Panc1 (cell line): ENCODE data around the gene SLC16A12. TPM values are rescaled to one million over a fixed set of nuclear protein-coding genes. Genes with fewer than 3 reads are reported as not detected.

Experiments used
- ATAC-seq: fragments of 200-7000 bp; cut with Tn5 transposase; 2 replicates; pipeline ENCODE4 v1.9.1; 2020; ENCODE audit warnings: mild to moderate bottlenecking, moderate library complexity
- BruUV-seq: library from RNA; stranded (reverse); fragments of 400-500 nt; replicated peaks from 2 replicates; lab custom pipeline; 2021; lab: Mats Ljungman, UMichigan
- CTCF ChIA-PET: fragments of 300-600 bp; sonication (Branson Sonifier 250); formaldehyde crosslinking; loops from one replicate; lab custom pipeline; 2022; ENCODE audit warnings: antibody characterized with exemption; lab: Charles Lee
- POLR2A ChIA-PET: fragments of 300-600 bp; sonication (Branson Sonifier 250); formaldehyde crosslinking; loops from one replicate; lab custom pipeline; 2022; ENCODE audit warnings: antibody characterized with exemption; lab: Charles Lee
- DNase-seq: peaks from one replicate; pipeline ENCODE4 v3.0.0-alpha.2; 2010; ENCODE audit warnings: low read depth, low spot score
- H3K27ac ChIP-seq: 2 replicates; pipeline ENCODE4 v1.5.1; 2011; ENCODE audit warnings: mild to moderate bottlenecking, low read length, inconsistent platforms
- H3K27me3 ChIP-seq: fragments of 200-500 bp; sonication (Bioruptor generic); 2 replicates; pipeline ENCODE4 v1.6.0; 2014; ENCODE audit warnings: low read length, inconsistent platforms; ENCODE audit not compliant: control insufficient read depth, insufficient read depth
- H3K36me3 ChIP-seq: fragments of 200-500 bp; sonication (Bioruptor generic); 2 replicates; pipeline ENCODE4 v1.5.1; 2014; ENCODE audit warnings: inconsistent platforms, mild to moderate bottlenecking, low read length, moderate library complexity; ENCODE audit not compliant: control insufficient read depth, insufficient read depth
- H3K4me1 ChIP-seq: 2 replicates; pipeline ENCODE4 v1.5.1; 2011; ENCODE audit warnings: inconsistent platforms, mild to moderate bottlenecking, low read length, moderate library complexity; ENCODE audit not compliant: control insufficient read depth, insufficient read depth
- H3K4me3 ChIP-seq, 2 experiments: 2 replicates each; pipeline ENCODE4 v1.5.1; 2011 to 2012; ENCODE audit warnings: low read depth in 2 of 2, low read length in 2 of 2, mild to moderate bottlenecking in 2 of 2, inconsistent platforms in 1 of 2, moderate library complexity in 1 of 2
- H3K9me3 ChIP-seq: fragments of 200-500 bp; sonication (Bioruptor generic); 2 replicates; pipeline ENCODE4 v1.5.1; 2014; ENCODE audit warnings: low read depth, mild to moderate bottlenecking, inconsistent platforms, low read length, moderate library complexity; ENCODE audit not compliant: control insufficient read depth, insufficient read depth
- POLR2AphosphoS5 ChIP-seq: IDR thresholded peaks from 2 replicates; pipeline ENCODE4 v1.6.1; 2012; ENCODE audit warnings: mild to moderate bottlenecking, low read depth, low read length, moderate library complexity
- SIN3A ChIP-seq: IDR thresholded peaks from 2 replicates; pipeline ENCODE4 v1.6.1; 2012; ENCODE audit warnings: low read depth, mild to moderate bottlenecking, low read length, moderate library complexity, borderline replicate concordance; ENCODE audit not compliant: insufficient read depth
- TCF7L2 ChIP-seq: IDR thresholded peaks from 2 replicates; pipeline ENCODE4 v1.6.1; 2011; ENCODE audit warnings: mild to moderate bottlenecking, low read depth, low read length, inconsistent platforms
- in situ Hi-C: cut with HindIII; loops from 2 replicates; pipeline ENCODE4 v1.10.0; 2016; ENCODE audit warnings: low sequenced_read_pairs, low pct_unique_long_range_greater_than_20kb
- intact Hi-C: fragments of 100-400 bp; cut with micrococcal nuclease; formaldehyde crosslinking; loops from one replicate; pipeline ENCODE4 v1.10.0; 2022; ENCODE audit not compliant: unreplicated experiment
- total RNA-seq: library from RNA; stranded (reverse); gene quantifications from one replicate; pipeline ENCODE4 v1.2.1, GENCODE V29; 2021; ENCODE audit not compliant: unreplicated experiment
- TF ChIP-seq, protein P1 (sequence below): fragments of 450-650 bp; IDR thresholded peaks from 2 replicates; pipeline ENCODE4 v1.5.1; 2017; ENCODE audit warnings: mild to moderate bottlenecking
- TF ChIP-seq, protein P2 (sequence below), 2 experiments: IDR thresholded peaks; 2 replicates each; pipeline ENCODE4 v1.6.1; 2011 to 2012; ENCODE audit warnings: low read depth in 2 of 2, control low read depth in 1 of 2, low read length in 1 of 2, mild to moderate bottlenecking in 1 of 2, moderate library complexity in 1 of 2; ENCODE audit not compliant: insufficient read depth in 1 of 2

The SLC16A12 gene
- total RNA-seq, 1 experiment from 2014 or later, result not detected

DNA sequence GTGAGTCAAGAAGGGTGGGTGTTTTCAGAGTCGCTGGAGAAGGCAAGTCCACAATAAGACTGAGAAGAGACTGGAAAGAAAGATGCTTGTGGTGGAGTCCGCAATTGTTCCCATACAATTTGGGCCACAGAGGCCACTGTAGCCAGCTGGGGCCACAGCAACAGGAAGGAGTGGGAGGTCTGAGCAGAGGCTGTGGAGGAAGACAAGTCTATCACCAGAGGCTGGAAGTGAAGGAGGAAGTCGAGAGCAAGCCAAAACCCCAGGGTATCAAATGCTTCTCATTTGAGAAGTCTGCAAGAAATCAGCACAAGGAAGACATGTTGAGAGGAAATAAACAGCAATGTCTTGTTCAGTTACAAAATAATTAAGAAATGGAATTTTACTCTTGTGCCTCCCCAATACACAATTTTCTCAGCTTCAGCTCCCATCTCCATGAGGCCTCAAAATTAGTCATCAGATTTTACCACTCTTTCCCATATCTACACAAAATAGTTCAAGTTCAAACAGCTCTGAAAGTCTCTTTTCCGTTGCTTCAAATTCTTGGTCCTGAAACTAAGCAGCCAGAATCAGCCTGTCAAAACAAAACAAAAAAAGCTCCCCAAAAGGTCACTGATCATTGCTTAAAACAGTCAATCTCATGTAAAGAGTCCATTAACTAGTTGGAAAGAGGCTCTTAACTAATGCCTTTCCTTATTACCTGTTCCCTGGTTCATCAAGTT, 31.6 kb downstream of the SLC16A12 start:
- H3K4me1 ChIP-seq, result no peaks in the 10 kb centered on the region
- H3K27me3 ChIP-seq, result no peaks in the 10 kb centered on the region; the same call in 1 of the 2 replicates
- no peaks in the 10 kb centered on the region for H3K36me3 ChIP-seq
- no peak overlapping the region for H3K27ac ChIP-seq
- H3K9me3 ChIP-seq, result no peaks in the 10 kb centered on the region
- H3K4me3 ChIP-seq, result no peak overlapping the region
- DNase-seq (no peak), ATAC-seq (no peak)
- ChIA-PET POLR2A (no interaction called here), CTCF (no interaction called here)
- TF ChIP-seq TCF7L2 (no peak), SIN3A (no peak), POLR2AphosphoS5 (no peak)
- TF ChIP-seq, protein P1, sequence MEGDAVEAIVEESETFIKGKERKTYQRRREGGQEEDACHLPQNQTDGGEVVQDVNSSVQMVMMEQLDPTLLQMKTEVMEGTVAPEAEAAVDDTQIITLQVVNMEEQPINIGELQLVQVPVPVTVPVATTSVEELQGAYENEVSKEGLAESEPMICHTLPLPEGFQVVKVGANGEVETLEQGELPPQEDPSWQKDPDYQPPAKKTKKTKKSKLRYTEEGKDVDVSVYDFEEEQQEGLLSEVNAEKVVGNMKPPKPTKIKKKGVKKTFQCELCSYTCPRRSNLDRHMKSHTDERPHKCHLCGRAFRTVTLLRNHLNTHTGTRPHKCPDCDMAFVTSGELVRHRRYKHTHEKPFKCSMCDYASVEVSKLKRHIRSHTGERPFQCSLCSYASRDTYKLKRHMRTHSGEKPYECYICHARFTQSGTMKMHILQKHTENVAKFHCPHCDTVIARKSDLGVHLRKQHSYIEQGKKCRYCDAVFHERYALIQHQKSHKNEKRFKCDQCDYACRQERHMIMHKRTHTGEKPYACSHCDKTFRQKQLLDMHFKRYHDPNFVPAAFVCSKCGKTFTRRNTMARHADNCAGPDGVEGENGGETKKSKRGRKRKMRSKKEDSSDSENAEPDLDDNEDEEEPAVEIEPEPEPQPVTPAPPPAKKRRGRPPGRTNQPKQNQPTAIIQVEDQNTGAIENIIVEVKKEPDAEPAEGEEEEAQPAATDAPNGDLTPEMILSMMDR, result no peak
- TF ChIP-seq, protein P2, sequence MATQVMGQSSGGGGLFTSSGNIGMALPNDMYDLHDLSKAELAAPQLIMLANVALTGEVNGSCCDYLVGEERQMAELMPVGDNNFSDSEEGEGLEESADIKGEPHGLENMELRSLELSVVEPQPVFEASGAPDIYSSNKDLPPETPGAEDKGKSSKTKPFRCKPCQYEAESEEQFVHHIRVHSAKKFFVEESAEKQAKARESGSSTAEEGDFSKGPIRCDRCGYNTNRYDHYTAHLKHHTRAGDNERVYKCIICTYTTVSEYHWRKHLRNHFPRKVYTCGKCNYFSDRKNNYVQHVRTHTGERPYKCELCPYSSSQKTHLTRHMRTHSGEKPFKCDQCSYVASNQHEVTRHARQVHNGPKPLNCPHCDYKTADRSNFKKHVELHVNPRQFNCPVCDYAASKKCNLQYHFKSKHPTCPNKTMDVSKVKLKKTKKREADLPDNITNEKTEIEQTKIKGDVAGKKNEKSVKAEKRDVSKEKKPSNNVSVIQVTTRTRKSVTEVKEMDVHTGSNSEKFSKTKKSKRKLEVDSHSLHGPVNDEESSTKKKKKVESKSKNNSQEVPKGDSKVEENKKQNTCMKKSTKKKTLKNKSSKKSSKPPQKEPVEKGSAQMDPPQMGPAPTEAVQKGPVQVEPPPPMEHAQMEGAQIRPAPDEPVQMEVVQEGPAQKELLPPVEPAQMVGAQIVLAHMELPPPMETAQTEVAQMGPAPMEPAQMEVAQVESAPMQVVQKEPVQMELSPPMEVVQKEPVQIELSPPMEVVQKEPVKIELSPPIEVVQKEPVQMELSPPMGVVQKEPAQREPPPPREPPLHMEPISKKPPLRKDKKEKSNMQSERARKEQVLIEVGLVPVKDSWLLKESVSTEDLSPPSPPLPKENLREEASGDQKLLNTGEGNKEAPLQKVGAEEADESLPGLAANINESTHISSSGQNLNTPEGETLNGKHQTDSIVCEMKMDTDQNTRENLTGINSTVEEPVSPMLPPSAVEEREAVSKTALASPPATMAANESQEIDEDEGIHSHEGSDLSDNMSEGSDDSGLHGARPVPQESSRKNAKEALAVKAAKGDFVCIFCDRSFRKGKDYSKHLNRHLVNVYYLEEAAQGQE (IDR thresholded peaks at IDR 0.05; ENCODE audit: insufficient read depth in 1 of 2, low read depth in 2 of 2, low read length in 1 of 2), result no peak
- intact Hi-C loops, result no loop called here
- BruUV-seq, result no TSS peak
- in situ Hi-C loops, result no loop called here

DNA sequence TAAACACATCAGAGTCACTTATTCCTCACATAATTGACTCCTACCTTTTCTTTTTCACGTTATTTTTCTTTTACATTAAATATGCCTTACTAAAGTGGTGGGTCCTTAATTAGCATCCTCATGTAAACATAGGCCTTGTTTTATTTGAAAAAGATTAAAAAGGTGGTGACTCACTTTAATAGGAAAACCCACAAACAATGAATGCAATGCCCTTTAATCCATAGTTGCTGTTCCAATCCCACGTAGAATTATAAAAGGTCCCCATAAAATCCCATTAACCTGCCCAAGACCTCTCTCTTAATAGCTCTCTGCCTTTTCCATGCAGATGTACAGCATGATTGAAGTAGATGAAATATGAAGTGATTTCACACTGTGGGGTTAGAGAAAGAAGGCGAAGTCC, 32.2 kb downstream of the SLC16A12 start:
- ATAC-seq, result no peak
- POLR2A ChIA-PET, result no interaction called here
- Histone ChIP-seq H3K27ac (no peak overlapping the region), H3K4me1 (no peaks in the 10 kb centered on the region), H3K36me3 (no peaks in the 10 kb centered on the region), H3K27me3 (no peaks in the 10 kb centered on the region; the same call in 1 of the 2 replicates), H3K4me3 (no peak overlapping the region), H3K9me3 (no peaks in the 10 kb centered on the region)
- DNase-seq, result no peak
- CTCF ChIA-PET, result no interaction called here
- in situ Hi-C loops (no loop called here), intact Hi-C loops (no loop called here)
- no TSS peak for BruUV-seq
- TF ChIP-seq SIN3A (no peak), POLR2AphosphoS5 (no peak), TCF7L2 (no peak)
- TF ChIP-seq, protein P2 (IDR thresholded peaks at IDR 0.05; ENCODE audit: insufficient read depth in 1 of 2, low read depth in 2 of 2, low read length in 1 of 2), result no peak
- TF ChIP-seq, protein P1, result no peak
